Kidney epithelial cell (primary cell): Measurements from ENCODE around the gene HMGB3. TPM values are rescaled to one million over a fixed set of nuclear protein-coding genes. Genes with fewer than 3 reads are reported as not detected.

Experiments used
- DNase-seq: peaks from one replicate; pipeline ENCODE4 v3.0.0-alpha.2; 2010; ENCODE audit warnings: low read depth
- H3K27me3 ChIP-seq: 2 replicates; pipeline ENCODE4 v1.6.0; 2011; ENCODE audit warnings: low read length; ENCODE audit not compliant: control insufficient read depth, insufficient read depth
- H3K36me3 ChIP-seq: 2 replicates; pipeline ENCODE4 v1.5.1; 2011; ENCODE audit warnings: low read length; ENCODE audit not compliant: control insufficient read depth, insufficient read depth
- H3K4me3 ChIP-seq: 2 replicates; pipeline ENCODE4 v1.5.1; 2011; ENCODE audit warnings: low read depth, mild to moderate bottlenecking, control low read depth, low read length
- total RNA-seq: library from RNA; depleted of rRNA; stranded (reverse); fragments of >200 nt; gene quantifications from 2 replicates; pipeline ENCODE4 v1.2.3, GENCODE V29; 2015
- TF ChIP-seq, protein P1 (sequence below): IDR thresholded peaks from 2 replicates; pipeline ENCODE4 v1.5.1; 2011; ENCODE audit warnings: mild to moderate bottlenecking, moderate library complexity, low read length, control low read depth, inconsistent platforms; ENCODE audit not compliant: insufficient read depth, poor library complexity, severe bottlenecking

Gene HMGB3
- total RNA-seq, 1 donor from 2014 or later, result 44.6 TPM

DNA sequence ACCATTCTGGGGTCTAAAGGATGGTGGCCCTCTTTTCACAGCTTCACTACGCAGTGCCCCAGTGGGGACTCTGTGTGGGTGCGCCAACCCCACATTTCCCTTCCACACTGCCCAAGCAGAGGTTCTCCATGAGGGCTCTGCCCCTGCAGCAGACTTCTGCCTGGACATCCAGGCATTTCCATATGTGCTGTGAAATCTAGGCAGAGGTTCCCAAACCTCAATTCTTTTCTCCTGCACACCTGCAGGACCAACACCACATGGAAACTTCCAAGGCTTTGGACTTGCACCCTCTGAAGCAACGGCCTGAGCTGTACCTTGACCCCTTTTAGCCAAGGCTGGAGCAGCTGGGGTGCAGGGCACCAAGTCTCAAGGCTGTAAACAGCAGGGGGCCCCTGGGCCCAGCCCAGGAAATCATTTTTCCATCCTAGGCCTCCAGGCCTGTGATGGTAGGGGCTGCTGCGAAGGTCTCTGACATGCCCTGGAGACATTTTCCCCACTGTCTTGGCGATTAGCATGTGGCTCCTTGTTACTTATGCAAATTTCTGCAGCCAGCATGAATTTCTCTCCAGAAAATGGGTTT lies 30.1 kb downstream of the HMGB3 start:
- no peaks in the 10 kb centered on the region for H3K27me3 ChIP-seq
- no peak overlapping the region for H3K4me3 ChIP-seq
- DNase-seq, result no peak
- H3K36me3 ChIP-seq, result no peaks in the 10 kb centered on the region
- TF ChIP-seq, protein P1, sequence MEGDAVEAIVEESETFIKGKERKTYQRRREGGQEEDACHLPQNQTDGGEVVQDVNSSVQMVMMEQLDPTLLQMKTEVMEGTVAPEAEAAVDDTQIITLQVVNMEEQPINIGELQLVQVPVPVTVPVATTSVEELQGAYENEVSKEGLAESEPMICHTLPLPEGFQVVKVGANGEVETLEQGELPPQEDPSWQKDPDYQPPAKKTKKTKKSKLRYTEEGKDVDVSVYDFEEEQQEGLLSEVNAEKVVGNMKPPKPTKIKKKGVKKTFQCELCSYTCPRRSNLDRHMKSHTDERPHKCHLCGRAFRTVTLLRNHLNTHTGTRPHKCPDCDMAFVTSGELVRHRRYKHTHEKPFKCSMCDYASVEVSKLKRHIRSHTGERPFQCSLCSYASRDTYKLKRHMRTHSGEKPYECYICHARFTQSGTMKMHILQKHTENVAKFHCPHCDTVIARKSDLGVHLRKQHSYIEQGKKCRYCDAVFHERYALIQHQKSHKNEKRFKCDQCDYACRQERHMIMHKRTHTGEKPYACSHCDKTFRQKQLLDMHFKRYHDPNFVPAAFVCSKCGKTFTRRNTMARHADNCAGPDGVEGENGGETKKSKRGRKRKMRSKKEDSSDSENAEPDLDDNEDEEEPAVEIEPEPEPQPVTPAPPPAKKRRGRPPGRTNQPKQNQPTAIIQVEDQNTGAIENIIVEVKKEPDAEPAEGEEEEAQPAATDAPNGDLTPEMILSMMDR, result no peak

DNA sequence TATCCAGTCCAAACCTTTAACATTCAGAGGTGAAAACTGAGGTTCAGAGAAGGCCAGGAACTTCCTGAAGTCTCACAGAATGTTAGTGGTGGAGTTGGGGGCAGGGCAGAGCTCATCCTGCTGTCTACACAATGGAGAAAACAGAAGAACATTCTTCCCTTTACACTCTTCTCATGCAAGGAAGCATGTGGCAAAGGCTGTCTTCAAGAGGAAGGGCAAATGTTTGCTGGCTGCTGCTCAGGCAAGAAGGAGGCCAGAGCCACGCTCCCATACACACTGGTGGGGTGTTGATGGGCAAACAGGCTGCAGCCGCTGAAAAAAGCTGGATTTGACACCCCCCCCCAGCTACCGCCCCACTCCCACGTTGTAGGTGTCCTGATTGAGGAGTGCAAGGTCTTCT lies 32.5 kb downstream of the HMGB3 start:
- TF ChIP-seq, protein P1, result no peak
- no peak for DNase-seq
- H3K4me3 ChIP-seq, result no peak overlapping the region
- no peaks in the 10 kb centered on the region for H3K27me3 ChIP-seq
- no peaks in the 10 kb centered on the region for H3K36me3 ChIP-seq

DNA sequence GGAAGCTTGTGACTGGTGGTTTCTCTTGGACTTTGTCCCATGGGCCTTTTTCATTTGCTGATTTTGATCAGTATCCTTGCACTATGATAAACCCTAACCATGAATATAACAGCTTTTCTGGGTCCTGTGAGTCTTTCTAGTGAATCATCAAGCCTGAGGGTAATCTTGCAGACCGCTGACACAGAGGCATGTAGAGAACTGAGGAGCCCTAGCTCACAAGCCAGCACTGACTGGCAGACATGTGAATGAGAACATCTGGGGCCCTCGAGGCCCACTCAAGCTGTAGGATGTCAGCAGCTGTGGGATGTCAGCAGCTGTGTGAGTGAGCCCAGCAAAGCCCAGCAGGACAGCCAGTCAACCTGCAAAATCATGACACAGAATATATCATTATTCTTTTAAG lies 36.7 kb downstream of the HMGB3 start:
- H3K27me3 ChIP-seq, result no peaks in the 10 kb centered on the region
- H3K36me3 ChIP-seq, result no peaks in the 10 kb centered on the region
- no peak overlapping the region for H3K4me3 ChIP-seq
- peak; percentile 2 for DNase-seq
- TF ChIP-seq, protein P1, result no peak

DNA sequence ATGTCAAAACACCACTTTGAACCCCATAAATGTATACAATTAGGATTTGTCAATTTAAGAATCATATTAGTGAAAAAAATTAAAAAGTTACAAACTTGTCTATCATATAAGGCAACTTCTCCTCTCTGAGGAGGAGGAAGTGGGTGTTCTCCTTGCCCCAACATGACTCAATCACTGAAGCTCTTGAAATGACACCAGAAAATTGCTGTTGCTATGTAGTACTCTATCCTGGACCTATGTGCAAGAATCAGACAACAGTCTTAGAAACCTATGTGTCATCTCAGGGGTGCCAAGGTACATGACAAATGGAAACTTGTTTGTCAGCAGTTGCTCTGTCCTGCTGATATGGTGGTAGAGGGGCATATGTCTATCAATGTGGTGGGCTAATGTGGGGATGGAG lies 47.7 kb downstream of the HMGB3 start:
- Histone ChIP-seq H3K4me3 (no peak overlapping the region), H3K27me3 (no peaks in the 10 kb centered on the region), H3K36me3 (no peaks in the 10 kb centered on the region)
- DNase-seq, result no peak
- TF ChIP-seq, protein P1, result no peak

DNA sequence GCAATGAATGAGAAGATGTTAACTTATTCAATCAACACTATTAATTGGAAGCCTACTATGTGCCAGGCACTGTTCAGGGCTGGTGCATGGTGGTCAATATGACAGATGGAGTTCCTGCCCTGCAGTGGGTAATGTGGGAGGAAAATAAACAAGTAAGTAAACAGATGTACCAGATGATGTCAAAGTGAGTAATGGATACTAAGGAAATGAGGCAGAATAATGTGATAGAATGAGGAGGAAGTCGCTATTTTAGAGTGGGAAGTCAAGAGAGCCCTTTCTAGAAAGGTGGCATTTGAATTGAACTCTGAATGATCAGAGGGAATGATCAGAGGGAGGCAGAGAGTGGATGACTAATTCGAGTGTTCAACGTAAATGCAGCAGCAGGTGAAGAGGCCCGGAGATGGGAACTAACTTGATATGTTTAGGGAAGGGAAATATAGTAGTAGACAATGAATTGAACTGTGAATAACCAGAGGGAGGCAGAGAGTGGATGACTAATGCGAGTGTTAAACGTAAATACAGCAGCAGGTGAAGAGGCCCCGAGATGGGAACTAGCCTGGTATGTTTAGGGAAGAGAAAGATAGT lies 48.3 kb downstream of the HMGB3 start:
- Histone ChIP-seq H3K4me3 (no peak overlapping the region), H3K27me3 (no peaks in the 10 kb centered on the region), H3K36me3 (no peaks in the 10 kb centered on the region)
- TF ChIP-seq, protein P1, result no peak
- DNase-seq, result no peak

DNA sequence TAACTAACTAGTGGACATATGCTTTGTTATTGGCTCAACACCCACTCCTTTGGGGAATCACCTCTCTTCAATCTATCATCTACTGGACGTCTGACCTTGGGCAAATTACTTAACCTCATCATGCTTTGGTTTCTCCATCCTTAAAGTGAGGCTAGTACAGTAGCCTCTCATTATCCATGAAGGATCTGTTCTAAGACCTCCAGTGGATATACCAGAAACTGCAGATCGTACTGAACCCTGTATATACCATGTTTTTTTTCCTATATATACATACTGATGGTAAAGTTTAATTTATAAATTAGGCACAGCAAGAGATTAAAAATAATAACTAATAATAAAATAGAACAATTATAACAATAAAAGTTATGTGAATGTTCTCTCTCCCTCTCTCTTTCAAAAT lies 56.2 kb downstream of the HMGB3 start:
- Histone ChIP-seq H3K4me3 (no peak overlapping the region), H3K36me3 (no peaks in the 10 kb centered on the region), H3K27me3 (no peaks in the 10 kb centered on the region)
- no peak for DNase-seq
- TF ChIP-seq, protein P1, result no peak
